Measurements from ENCODE around the gene MCM5. TPM values are rescaled to one million over a fixed set of nuclear protein-coding genes. Genes with fewer than 3 reads are reported as not detected.
A peak's percentile ranks its signal among the peaks of the same experiment; 100 is the strongest.

MCM5 gene
- total and polyA plus RNA-seq, 8 donors, result 34.9 to 83.4 (median 63.9) TPM

DNA sequence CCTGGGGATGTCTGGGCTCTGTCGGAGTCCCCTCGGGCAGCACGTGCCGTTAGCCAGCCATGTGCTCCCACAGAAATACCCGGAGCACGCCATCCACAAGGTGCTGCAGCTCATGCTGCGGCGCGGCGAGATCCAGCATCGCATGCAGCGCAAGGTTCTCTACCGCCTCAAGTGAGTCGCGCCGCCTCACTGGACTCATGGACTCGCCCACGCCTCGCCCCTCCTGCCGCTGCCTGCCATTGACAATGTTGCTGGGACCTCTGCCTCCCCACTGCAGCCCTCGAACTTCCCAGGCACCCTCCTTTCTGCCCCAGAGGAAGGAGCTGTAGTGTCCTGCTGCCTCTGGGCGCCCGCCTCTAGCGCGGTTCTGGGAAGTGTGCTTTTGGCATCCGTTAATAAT lies 24.1 kb downstream of the MCM5 start:
- H3K27me3 ChIP-seq, result no peaks in the 10 kb centered on the region
- DNase-seq (peak in 1 of 4 donors; percentile 75), ATAC-seq (no peak)
- no peak overlapping the region for H3K4me3 ChIP-seq
- H3K36me3 ChIP-seq, result peaks cover 0 to 79% of the 10 kb centered on the region in 2 donors
- H3K4me1 ChIP-seq, result no peaks in the 10 kb centered on the region
- H3K9me3 ChIP-seq, result no peaks in the 10 kb centered on the region
- no peak overlapping the region for H3K27ac ChIP-seq
- TF ChIP-seq, protein P1, sequence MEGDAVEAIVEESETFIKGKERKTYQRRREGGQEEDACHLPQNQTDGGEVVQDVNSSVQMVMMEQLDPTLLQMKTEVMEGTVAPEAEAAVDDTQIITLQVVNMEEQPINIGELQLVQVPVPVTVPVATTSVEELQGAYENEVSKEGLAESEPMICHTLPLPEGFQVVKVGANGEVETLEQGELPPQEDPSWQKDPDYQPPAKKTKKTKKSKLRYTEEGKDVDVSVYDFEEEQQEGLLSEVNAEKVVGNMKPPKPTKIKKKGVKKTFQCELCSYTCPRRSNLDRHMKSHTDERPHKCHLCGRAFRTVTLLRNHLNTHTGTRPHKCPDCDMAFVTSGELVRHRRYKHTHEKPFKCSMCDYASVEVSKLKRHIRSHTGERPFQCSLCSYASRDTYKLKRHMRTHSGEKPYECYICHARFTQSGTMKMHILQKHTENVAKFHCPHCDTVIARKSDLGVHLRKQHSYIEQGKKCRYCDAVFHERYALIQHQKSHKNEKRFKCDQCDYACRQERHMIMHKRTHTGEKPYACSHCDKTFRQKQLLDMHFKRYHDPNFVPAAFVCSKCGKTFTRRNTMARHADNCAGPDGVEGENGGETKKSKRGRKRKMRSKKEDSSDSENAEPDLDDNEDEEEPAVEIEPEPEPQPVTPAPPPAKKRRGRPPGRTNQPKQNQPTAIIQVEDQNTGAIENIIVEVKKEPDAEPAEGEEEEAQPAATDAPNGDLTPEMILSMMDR (IDR thresholded peaks at IDR 0.05), result no peak
- intact Hi-C loops (cut with DNase I), result no loop called here

DNA sequence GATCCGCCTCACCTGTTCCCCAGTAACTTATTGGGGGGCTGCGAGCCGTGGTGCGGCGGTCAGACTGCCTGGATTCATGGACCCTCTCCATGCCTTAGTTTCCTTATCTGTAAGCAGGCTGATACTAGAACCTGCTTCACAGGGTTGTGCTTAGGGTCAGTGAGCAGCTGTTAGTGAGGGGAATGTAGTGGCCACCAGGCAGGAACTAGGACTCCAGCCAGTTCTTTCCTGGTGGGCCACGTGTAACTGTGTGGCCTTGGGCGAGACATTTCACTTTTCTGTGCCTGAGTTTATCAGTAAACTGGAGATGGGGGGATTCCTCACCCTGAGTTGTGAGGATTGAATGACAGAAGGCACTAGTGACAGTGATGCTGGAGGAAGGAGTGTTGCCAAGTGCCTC lies 24.8 kb downstream of the MCM5 start:
- Histone ChIP-seq H3K4me3 (no peak overlapping the region), H3K27ac (no peak overlapping the region), H3K4me1 (no peaks in the 10 kb centered on the region), H3K27me3 (no peaks in the 10 kb centered on the region), H3K36me3 (peaks cover 0 to 72% of the 10 kb centered on the region in 2 donors), H3K9me3 (no peaks in the 10 kb centered on the region)
- TF ChIP-seq, protein P1 (IDR thresholded peaks at IDR 0.05), result no peak
- no peak for ATAC-seq
- peak in 1 of 4 donors; percentile 42 for DNase-seq
- intact Hi-C loops (cut with DNase I), result no loop called here

GRCh38 chr22:35425546-35425945 lies 25.6 kb downstream of the MCM5 start:
- H3K27ac ChIP-seq, result no peak overlapping the region
- DNase-seq (peak in 1 of 4 donors; percentile 38), ATAC-seq (no peak)
- TF ChIP-seq, protein P1 (IDR thresholded peaks at IDR 0.05), result no peak
- no peaks in the 10 kb centered on the region for H3K9me3 ChIP-seq
- intact Hi-C loops (cut with DNase I), result no loop called here
- H3K36me3 ChIP-seq, result peaks cover 0 to 65% of the 10 kb centered on the region in 2 donors
- no peak overlapping the region for H3K4me3 ChIP-seq
- H3K27me3 ChIP-seq, result no peaks in the 10 kb centered on the region
- H3K4me1 ChIP-seq, result peaks cover 0 to 3% of the 10 kb centered on the region in 2 donors

DNA sequence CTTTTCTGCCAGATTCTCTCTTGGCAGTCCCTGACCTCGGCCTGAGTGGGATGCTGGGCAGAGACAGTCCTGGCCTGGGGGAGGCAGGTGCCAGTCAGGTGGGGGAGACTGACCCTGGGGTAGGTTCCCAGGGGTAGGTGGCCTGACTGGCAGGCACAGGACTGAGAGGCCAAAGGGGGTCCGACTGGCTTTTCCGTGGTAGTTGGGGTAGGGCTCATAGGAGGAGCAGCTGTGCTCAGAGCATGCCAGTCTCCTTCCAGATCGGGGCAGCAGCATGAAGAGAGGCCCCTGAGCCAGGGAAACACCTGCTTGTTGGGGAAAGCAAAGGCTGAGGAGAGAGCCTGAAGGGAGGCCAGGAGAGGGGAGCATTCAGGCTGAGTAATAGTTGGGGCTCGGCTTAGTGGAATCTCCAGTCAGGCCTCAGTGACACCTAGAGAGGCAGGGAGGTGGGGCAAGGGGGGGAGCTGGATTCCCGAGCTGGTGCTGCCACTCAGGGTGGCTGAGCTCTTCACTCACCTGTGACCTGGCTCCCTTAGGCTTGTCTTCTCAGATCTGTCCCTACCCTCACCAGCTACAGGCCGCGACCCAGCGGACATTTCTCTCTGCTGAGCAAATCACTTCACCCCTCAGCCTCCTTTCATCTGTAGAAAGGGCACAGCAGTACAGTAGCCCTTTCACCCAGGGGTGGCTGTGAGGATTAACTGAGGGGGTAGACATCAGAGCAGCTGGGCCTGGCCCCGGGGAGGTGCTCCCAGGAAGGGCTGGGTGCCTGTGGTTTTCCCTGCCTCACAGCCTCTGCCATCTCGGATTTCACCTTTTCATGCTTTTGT lies 26.2 kb downstream of the MCM5 start:
- DNase-seq (peak in 1 of 4 donors; percentile 57), ATAC-seq (no peak)
- Histone ChIP-seq H3K36me3 (peaks cover 0 to 58% of the 10 kb centered on the region in 2 donors), H3K9me3 (no peaks in the 10 kb centered on the region), H3K27ac (no peak overlapping the region), H3K4me1 (peaks cover 3 to 9% of the 10 kb centered on the region in 2 donors), H3K4me3 (no peak overlapping the region), H3K27me3 (no peaks in the 10 kb centered on the region)
- intact Hi-C loops (cut with DNase I), result no loop called here
- TF ChIP-seq, protein P1 (IDR thresholded peaks at IDR 0.05), result no peak

DNA sequence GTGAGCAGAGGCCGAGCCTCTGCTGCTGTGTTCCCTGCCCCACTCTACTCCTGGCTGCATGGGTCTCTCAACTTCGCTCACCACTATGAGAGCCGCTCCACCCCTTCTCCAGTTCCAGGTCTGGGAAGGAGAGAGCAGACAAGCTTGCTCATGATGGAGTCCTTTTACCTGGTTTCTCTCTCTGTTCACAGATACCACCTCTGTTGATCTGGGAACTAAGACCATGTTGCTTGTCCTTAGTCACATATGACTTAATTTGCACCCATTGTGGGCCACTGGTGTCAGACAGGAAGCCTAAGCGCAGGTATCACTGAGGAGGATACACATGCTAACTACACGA lies 26.8 kb downstream of the MCM5 start:
- Histone ChIP-seq H3K27ac (no peak overlapping the region), H3K4me3 (no peak overlapping the region), H3K27me3 (no peaks in the 10 kb centered on the region), H3K4me1 (peaks cover 5 to 14% of the 10 kb centered on the region in 2 donors), H3K9me3 (no peaks in the 10 kb centered on the region), H3K36me3 (peaks cover 0 to 52% of the 10 kb centered on the region in 2 donors)
- DNase-seq (no peak), ATAC-seq (no peak)
- TF ChIP-seq, protein P1 (IDR thresholded peaks at IDR 0.05), result no peak
- intact Hi-C loops (cut with DNase I), result no loop called here

Measured in left lung (tissue), 10 donors.